ENCODE results near the gene MASP1.

MASP1 gene

GRCh38 chr3:187293516-187294430 lies 2.2 kb upstream of the MASP1 start:
- no peak for DNase-seq (ENCODE audit: low read depth in 3 of 3)

GRCh38 chr3:187292631-187293515 lies 1.3 kb upstream of the MASP1 start:
- no peak for DNase-seq (ENCODE audit: low read depth in 3 of 3)

GRCh38 chr3:187292181-187292580 lies 644 bp upstream of the MASP1 start:
- DNase-seq (ENCODE audit: low read depth in 3 of 3), result no peak

GRCh38 chr3:187291001-187291511 lies 481 bp downstream of the MASP1 start:
- DNase-seq (ENCODE audit: low read depth in 3 of 3), result no peak

GRCh38 chr3:187290503-187290902 lies 1.0 kb downstream of the MASP1 start:
- DNase-seq (ENCODE audit: low read depth in 3 of 3), result no peak

- DNase-seq (ENCODE audit: low read depth in 3 of 3), result no peak
These were observed 2.5 kb downstream of the MASP1 start for GRCh38 chr3:187288855-187289605.

GRCh38 chr3:187288131-187288854 lies 3.2 kb downstream of the MASP1 start:
- no peak for DNase-seq (ENCODE audit: low read depth in 3 of 3)

- no peak for DNase-seq (ENCODE audit: low read depth in 3 of 3)
These were observed 4.3 kb downstream of the MASP1 start for GRCh38 chr3:187287256-187287655.

GRCh38 chr3:187286467-187287059 lies 5.0 kb downstream of the MASP1 start:
- DNase-seq (ENCODE audit: low read depth in 3 of 3), result no peak

- DNase-seq (ENCODE audit: low read depth in 3 of 3), result no peak
These were observed 10.3 kb downstream of the MASP1 start for GRCh38 chr3:187281191-187281714.

- no peak for DNase-seq (ENCODE audit: low read depth in 3 of 3)
These were observed 10.9 kb downstream of the MASP1 start for GRCh38 chr3:187280644-187281043.

GRCh38 chr3:187277129-187277462 lies 14.4 kb downstream of the MASP1 start:
- DNase-seq (ENCODE audit: low read depth in 3 of 3), result no peak

GRCh38 chr3:187276397-187277128 lies 15.0 kb downstream of the MASP1 start:
- DNase-seq (ENCODE audit: low read depth in 3 of 3), result no peak

- no peak for DNase-seq (ENCODE audit: low read depth in 3 of 3)
These were observed 16.6 kb downstream of the MASP1 start for GRCh38 chr3:187274977-187275338.

- no peak for DNase-seq (ENCODE audit: low read depth in 3 of 3)
These were observed 17.1 kb downstream of the MASP1 start for GRCh38 chr3:187274315-187274976.

- no peak for DNase-seq (ENCODE audit: low read depth in 3 of 3)
These were observed 20.0 kb downstream of the MASP1 start for GRCh38 chr3:187271582-187271981.

GRCh38 chr3:187269486-187269885 lies 22.1 kb downstream of the MASP1 start:
- DNase-seq (ENCODE audit: low read depth in 3 of 3), result no peak

GRCh38 chr3:187267306-187267705 lies 24.2 kb downstream of the MASP1 start:
- DNase-seq (ENCODE audit: low read depth in 3 of 3), result no peak

GRCh38 chr3:187266691-187267090 lies 24.8 kb downstream of the MASP1 start:
- no peak for DNase-seq (ENCODE audit: low read depth in 3 of 3)
